Stimulated activated CD8-positive, alpha-beta memory T cell treated with anti-CD3 and anti-CD28 coated beads, Interleukin-12 subunit alpha, Interleukin-12 subunit beta, amount 100 ng/mL, for 24 hours (primary cell): Measurements from ENCODE around the gene TYMS.
"Not testable (repeated sequence)": the region's sequence is repeated elsewhere in the genome, so short reads cannot be mapped to it uniquely, and the experiment has no call there.

Experiments used
- DNase-seq: peaks from one replicate; pipeline ENCODE4 v3.0.0-alpha.2; 2020; ENCODE audit errors: extremely low read depth

TYMS gene

GRCh38 chr18:678482-679182 is 21.2 kb downstream of the TYMS start:
- no peak for DNase-seq

GRCh38 chr18:679516-679915 is 22.1 kb downstream of the TYMS start:
- no peak for DNase-seq

GRCh38 chr18:680392-680791 is 22.9 kb downstream of the TYMS start:
- DNase-seq = no peak

GRCh38 chr18:681985-682384 is 24.5 kb downstream of the TYMS start:
- no peak for DNase-seq

GRCh38 chr18:682416-682815 is 25.0 kb downstream of the TYMS start:
- DNase-seq = not testable (repeated sequence)

GRCh38 chr18:682833-683232 is 25.4 kb downstream of the TYMS start:
- DNase-seq = no peak

- DNase-seq = no peak
These were observed 26.1 kb downstream of the TYMS start for GRCh38 chr18:683531-683930.

- no peak for DNase-seq
These were observed 28.0 kb downstream of the TYMS start for GRCh38 chr18:685438-685837.

GRCh38 chr18:686339-687111 is 29.1 kb downstream of the TYMS start:
- no peak for DNase-seq

- no peak for DNase-seq
These were observed 30.9 kb downstream of the TYMS start for GRCh38 chr18:688323-688722.

- no peak for DNase-seq
These were observed 35.4 kb downstream of the TYMS start for GRCh38 chr18:692824-693223.

GRCh38 chr18:693466-694187 is 36.2 kb downstream of the TYMS start:
- DNase-seq = no peak

GRCh38 chr18:697012-697411 is 39.6 kb downstream of the TYMS start:
- no peak for DNase-seq

GRCh38 chr18:697800-698199 is 40.3 kb downstream of the TYMS start:
- DNase-seq = no peak

- no peak for DNase-seq
These were observed 45.9 kb downstream of the TYMS start for GRCh38 chr18:703213-703967.

- DNase-seq = no peak
These were observed 49.0 kb downstream of the TYMS start for GRCh38 chr18:706405-706804.

GRCh38 chr18:708096-708495 is 50.6 kb downstream of the TYMS start:
- no peak for DNase-seq

- no peak for DNase-seq
These were observed 52.3 kb downstream of the TYMS start for GRCh38 chr18:709771-710170.

- DNase-seq = no peak
These were observed 53.2 kb downstream of the TYMS start for GRCh38 chr18:710418-711300.

- no peak for DNase-seq
These were observed 53.8 kb downstream of the TYMS start for GRCh38 chr18:711310-711656.
